ENCODE results near the gene NPHS1. TPM values are rescaled to one million over a fixed set of nuclear protein-coding genes. Genes with fewer than 3 reads are reported as not detected.

NPHS1 gene
- total RNA-seq, 1 experiment from 2014 or later = 0.67 TPM

- BruUV-seq (replicated peaks) = no TSS peak
- CTCF ChIA-PET = no interaction called here
- intact Hi-C loops (cut with micrococcal nuclease; ENCODE audit: unreplicated experiment) (no loop called here), in situ Hi-C loops (cut with HindIII; ENCODE audit: low pct_unique_long_range_greater_than_20kb, low sequenced_read_pairs) (no loop called here)
- H3K9me3 ChIP-seq (ENCODE audit: control insufficient read depth, insufficient read depth, low read depth, low read length) = no peaks in the 10 kb centered on the region
- peaks cover 11% of the 10 kb centered on the region for H3K4me1 ChIP-seq (ENCODE audit: control insufficient read depth, insufficient read depth, low read length)
- no peak overlapping the region for H3K27ac ChIP-seq (ENCODE audit: low read length)
- DNase-seq (ENCODE audit: low read depth, low spot score) (no peak), ATAC-seq (no peak)
- no peaks in the 10 kb centered on the region for H3K27me3 ChIP-seq (ENCODE audit: control insufficient read depth, insufficient read depth, low read length)
- H3K4me3 ChIP-seq (ENCODE audit: low read depth in 2 of 2, low read length in 2 of 2) = no peak overlapping the region
- no peak for TF ChIP-seq REST (IDR thresholded peaks at IDR 0.05; ENCODE audit: insufficient read depth in 1 of 2, low read depth in 2 of 2, low read length in 1 of 2)
- TF ChIP-seq POLR2AphosphoS5 (IDR thresholded peaks at IDR 0.05; ENCODE audit: low read depth, low read length) = no peak
- no peak for TF ChIP-seq CTCF (IDR thresholded peaks at IDR 0.05)
- TF ChIP-seq SIN3A (IDR thresholded peaks at IDR 0.05; ENCODE audit: borderline replicate concordance, insufficient read depth, low read depth, low read length) = no peak
- TF ChIP-seq TCF7L2 (IDR thresholded peaks at IDR 0.05; ENCODE audit: low read depth, low read length) = no peak
- POLR2A ChIA-PET = no interaction called here
- H3K36me3 ChIP-seq (ENCODE audit: control insufficient read depth, insufficient read depth, low read length) = no peaks in the 10 kb centered on the region
Observed at GRCh38 chr19:35847911-35848310, 4.4 kb downstream of the NPHS1 start.

DNA sequence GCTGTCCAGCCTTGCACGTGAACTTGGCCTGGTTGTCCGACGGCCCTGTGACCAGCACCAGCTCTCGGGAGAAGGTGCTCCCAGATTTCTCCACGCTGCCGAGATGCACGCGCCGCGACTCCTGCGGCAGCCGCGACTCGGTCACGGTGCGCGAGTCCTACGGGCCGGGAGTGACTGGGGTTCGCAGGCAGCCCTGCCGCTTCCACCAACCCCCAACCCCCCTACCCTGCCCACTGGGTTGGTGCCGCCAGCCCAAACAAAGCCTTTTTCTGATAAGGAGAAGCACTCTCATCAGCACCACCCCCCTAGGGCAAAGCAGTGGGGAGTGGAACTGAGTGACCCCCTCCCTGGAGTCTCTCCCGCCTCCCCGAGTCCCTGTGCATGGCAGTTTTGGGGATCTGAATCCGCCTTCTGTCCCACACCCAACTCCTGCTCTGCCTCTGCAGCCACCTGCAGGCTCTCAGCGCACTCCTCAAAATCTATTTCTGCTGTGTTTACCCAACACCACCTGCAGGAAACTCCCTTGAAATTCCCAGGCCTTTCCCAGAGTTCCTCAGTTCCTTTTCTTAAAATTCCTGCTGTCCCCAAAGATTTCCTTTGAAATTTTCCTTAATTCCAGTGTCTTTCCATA is 6.2 kb downstream of the NPHS1 start:
- in situ Hi-C loops (cut with HindIII; ENCODE audit: low pct_unique_long_range_greater_than_20kb, low sequenced_read_pairs) = no loop called here
- ATAC-seq (peak; percentile 57), DNase-seq (ENCODE audit: low read depth, low spot score) (no peak)
- Histone ChIP-seq H3K36me3 (ENCODE audit: control insufficient read depth, insufficient read depth, low read length) (no peaks in the 10 kb centered on the region), H3K4me1 (ENCODE audit: control insufficient read depth, insufficient read depth, low read length) (peaks cover 11% of the 10 kb centered on the region), H3K27ac (ENCODE audit: low read length) (no peak overlapping the region), H3K9me3 (ENCODE audit: control insufficient read depth, insufficient read depth, low read depth, low read length) (no peaks in the 10 kb centered on the region), H3K27me3 (ENCODE audit: control insufficient read depth, insufficient read depth, low read length) (no peaks in the 10 kb centered on the region), H3K4me3 (ENCODE audit: low read depth in 2 of 2, low read length in 2 of 2) (peak overlapping the region; percentile 46 to 62)
- BruUV-seq (replicated peaks) = no TSS peak
- TF ChIP-seq SIN3A (IDR thresholded peaks at IDR 0.05; ENCODE audit: borderline replicate concordance, insufficient read depth, low read depth, low read length) (no peak), REST (IDR thresholded peaks at IDR 0.05; ENCODE audit: insufficient read depth in 1 of 2, low read depth in 2 of 2, low read length in 1 of 2) (peak in 1 of 2 experiments; percentile 75; a peak in 1 of 4 replicates)
- POLR2A ChIA-PET = no interaction called here
- CTCF ChIA-PET = no interaction called here
- intact Hi-C loops (cut with micrococcal nuclease; ENCODE audit: unreplicated experiment) = no loop called here
